GM10248 (cell line): ENCODE results near the gene PHLDB1.
"Not testable (repeated sequence)": the region's sequence is repeated elsewhere in the genome, so short reads cannot be mapped to it uniquely, and the experiment has no call there.

Source experiments
- CTCF ChIA-PET: fragments of 300-600 bp; sonication (Branson Sonifier 250); formaldehyde crosslinking; extraction: SDS; loops from one replicate; lab custom pipeline; 2021; ENCODE audit warnings: antibody characterized with exemption; lab: Yijun Ruan, JAX
- POLR2A ChIA-PET: fragments of 350-650 bp; sonication (Branson Sonifier 250); formaldehyde crosslinking; extraction: SDS; loops from one replicate; lab custom pipeline; 2020; ENCODE audit warnings: antibody characterized with exemption; lab: Yijun Ruan, JAX
- DNase-seq: peaks from one replicate; pipeline ENCODE4 v3.0.0; 2012; ENCODE audit errors: extremely low spot score
- CTCF ChIP-seq: IDR thresholded peaks from 2 replicates; pipeline ENCODE4 v1.5.1; 2012; ENCODE audit warnings: mild to moderate bottlenecking, low read depth; ENCODE audit errors: extremely low read depth, missing control alignments, control extremely low read depth

Gene PHLDB1

DNA sequence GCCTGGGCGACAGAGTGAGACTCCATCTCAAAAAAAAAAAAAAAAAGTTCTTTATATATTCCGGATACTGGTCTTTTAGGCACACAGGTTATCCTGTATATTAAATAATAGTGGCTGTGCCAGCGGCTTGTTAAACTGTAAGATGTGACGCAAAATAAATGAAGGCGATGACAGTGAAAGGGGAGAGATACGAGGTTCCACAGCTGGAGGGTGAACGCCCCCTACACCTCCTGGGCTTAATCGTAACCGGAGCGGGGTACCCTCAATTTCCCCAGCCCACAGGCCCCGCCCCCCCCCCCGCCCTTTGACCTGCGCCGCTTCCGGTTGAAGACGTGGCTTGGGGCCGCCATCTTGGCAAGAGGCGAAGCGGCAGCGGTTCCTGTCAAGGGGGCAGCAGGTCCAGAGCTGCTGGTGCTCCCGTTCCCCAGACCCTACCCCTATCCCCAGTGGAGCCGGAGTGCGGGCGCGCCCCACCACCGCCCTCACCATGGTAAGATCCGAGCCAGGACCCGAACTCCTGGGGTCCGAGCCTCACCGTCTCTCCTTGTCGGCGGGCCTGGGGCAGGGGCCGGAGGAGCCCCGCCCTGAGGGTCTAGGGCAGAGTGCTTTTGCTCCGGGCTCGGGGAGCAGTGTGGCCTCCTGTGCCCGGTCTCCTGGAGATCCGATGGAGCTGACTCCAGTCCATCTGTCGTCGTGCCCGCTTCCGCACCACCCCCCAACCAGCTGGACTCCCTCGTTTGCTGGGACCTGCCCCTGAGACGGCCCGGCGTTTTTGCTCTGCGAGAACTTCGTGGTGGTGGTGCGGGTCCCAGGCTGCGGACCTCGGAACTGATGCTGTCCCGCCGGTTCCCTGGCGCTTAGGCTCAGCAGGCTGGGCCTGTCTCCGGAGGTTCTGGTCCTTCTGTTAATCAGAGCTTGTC, 35.1 kb upstream of the PHLDB1 start, which contains the start of gene ARCN1:
Gene ARCN1 (plus strand): TSS at position 349 of the 920 bp plus-strand sequence. CDS start 139 bp downstream, at position 488.
- DNase-seq, result peak; percentile 91
- CTCF ChIA-PET, result no interaction called here
- POLR2A ChIA-PET, result interaction anchor here (0.7 to 0.8 kb wide), 2 partner anchors 34 to 85 kb away, joined by 3 to 4 read pairs; no protein-coding TSS in a partner anchor
- no peak for TF ChIP-seq CTCF

GRCh38 chr11:118572981-118573550, 34.3 kb upstream of the PHLDB1 start:
- peak; percentile 27 for DNase-seq
- POLR2A ChIA-PET, result interaction anchor here (0.8 kb wide), 1 partner anchor 34 kb away, joined by 3 read pairs; no protein-coding TSS in a partner anchor
- CTCF ChIA-PET, result no interaction called here
- no peak for TF ChIP-seq CTCF

- DNase-seq, result no peak
- TF ChIP-seq CTCF, result no peak
- POLR2A ChIA-PET, result no interaction called here
- CTCF ChIA-PET, result interaction anchor here (0.8 to 1.1 kb wide), 2 partner anchors 8 to 10 kb away, joined by 3 to 4 read pairs; no protein-coding TSS in a partner anchor
Measured at GRCh38 chr11:118574636-118575035, 32.8 kb upstream of the PHLDB1 start.

- POLR2A ChIA-PET, DNase-seq: not testable (repeated sequence)
- CTCF ChIA-PET, result interaction anchor here (1.4 kb wide), 1 partner anchor 12 kb away, joined by 4 read pairs; no protein-coding TSS in a partner anchor
Measured at GRCh38 chr11:118577995-118578394, 29.4 kb upstream of the PHLDB1 start.

GRCh38 chr11:118581057-118581456, 26.4 kb upstream of the PHLDB1 start:
- no peak for DNase-seq
- TF ChIP-seq CTCF, result no peak
- CTCF ChIA-PET, result interaction anchor here (1.2 to 1.4 kb wide), 2 partner anchors 13 to 25 kb away, joined by 3 read pairs; no protein-coding TSS in a partner anchor
- POLR2A ChIA-PET, result no interaction called here

- no peak for DNase-seq
- ChIA-PET POLR2A (no interaction called here), CTCF (interaction anchor here (1.1 kb wide), 1 partner anchor 10 kb away, joined by 3 read pairs; no protein-coding TSS in a partner anchor)
- TF ChIP-seq CTCF, result no peak
Measured at GRCh38 chr11:118587952-118588351, 19.5 kb upstream of the PHLDB1 start.
